HEK293 (cell line): Measurements from ENCODE around the gene FMN1.

Experiments
- ATF2 ChIP-seq: fragments of 450-650 bp; formaldehyde crosslinking; IDR thresholded peaks from 2 replicates; pipeline ENCODE4 v1.5.1; 2016; ENCODE audit warnings: missing biosample characterization, missing genetic modification characterization, low read depth
- CTCF ChIP-seq: fragments of 450-650 bp; formaldehyde crosslinking; IDR thresholded peaks from 2 replicates; pipeline ENCODE4 v1.5.1; 2016; ENCODE audit warnings: missing biosample characterization, missing genetic modification characterization
- SP2 ChIP-seq: fragments of 450-650 bp; formaldehyde crosslinking; IDR thresholded peaks from 2 replicates; pipeline ENCODE4 v1.5.1; 2016; ENCODE audit warnings: missing biosample characterization, missing genetic modification characterization
- ZBTB20 ChIP-seq: fragments of 450-650 bp; formaldehyde crosslinking; IDR thresholded peaks from 2 replicates; pipeline ENCODE4 v1.5.1; 2016; ENCODE audit warnings: missing biosample characterization, missing genetic modification characterization
- ZNF10 ChIP-seq: fragments of 450-650 bp; formaldehyde crosslinking; IDR thresholded peaks from 2 replicates; pipeline ENCODE4 v1.5.1; 2017; ENCODE audit warnings: missing biosample characterization, missing genetic modification characterization
- TF ChIP-seq, protein P1 (sequence below): fragments of 450-650 bp; formaldehyde crosslinking; IDR thresholded peaks from 2 replicates; pipeline ENCODE4 v1.5.1; 2016; ENCODE audit warnings: missing biosample characterization, missing genetic modification characterization
- TF ChIP-seq, protein P2 (sequence below): fragments of 450-650 bp; formaldehyde crosslinking; IDR thresholded peaks from 2 replicates; pipeline ENCODE4 v1.5.1; 2017; ENCODE audit warnings: missing biosample characterization, mild to moderate bottlenecking, missing genetic modification characterization, moderate library complexity
- TF ChIP-seq, protein P3 (sequence below): fragments of 450-650 bp; formaldehyde crosslinking; IDR thresholded peaks from 2 replicates; pipeline ENCODE4 v1.5.1; 2016; ENCODE audit warnings: missing biosample characterization, missing genetic modification characterization
- TF ChIP-seq, protein P4 (sequence below): fragments of 450-650 bp; formaldehyde crosslinking; IDR thresholded peaks from 2 replicates; pipeline ENCODE4 v1.5.1; 2016; ENCODE audit warnings: missing biosample characterization, missing genetic modification characterization

DNA sequence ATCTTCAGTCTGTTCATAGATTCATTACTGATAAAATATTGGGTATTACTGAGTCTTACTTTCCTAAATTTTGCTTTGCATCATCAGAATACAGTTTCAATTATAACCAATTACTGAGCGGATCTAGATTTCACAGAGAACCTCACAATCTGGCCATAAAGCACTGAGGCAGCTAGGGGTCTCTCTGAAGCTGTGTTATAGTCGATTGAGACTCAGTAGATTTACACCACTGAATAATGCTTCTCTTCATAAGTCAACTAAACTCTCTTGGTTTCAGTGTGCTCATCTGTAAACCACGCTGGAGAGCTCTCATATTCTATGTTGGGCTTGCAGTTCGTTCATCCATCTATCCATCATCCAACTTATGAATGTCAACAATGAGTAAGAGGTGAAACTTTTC, 296.1 kb downstream of the FMN1 start:
- no peak for TF ChIP-seq CTCF
- TF ChIP-seq, protein P1, sequence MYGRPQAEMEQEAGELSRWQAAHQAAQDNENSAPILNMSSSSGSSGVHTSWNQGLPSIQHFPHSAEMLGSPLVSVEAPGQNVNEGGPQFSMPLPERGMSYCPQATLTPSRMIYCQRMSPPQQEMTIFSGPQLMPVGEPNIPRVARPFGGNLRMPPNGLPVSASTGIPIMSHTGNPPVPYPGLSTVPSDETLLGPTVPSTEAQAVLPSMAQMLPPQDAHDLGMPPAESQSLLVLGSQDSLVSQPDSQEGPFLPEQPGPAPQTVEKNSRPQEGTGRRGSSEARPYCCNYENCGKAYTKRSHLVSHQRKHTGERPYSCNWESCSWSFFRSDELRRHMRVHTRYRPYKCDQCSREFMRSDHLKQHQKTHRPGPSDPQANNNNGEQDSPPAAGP (tag by site-specific recombination): no peak
- TF ChIP-seq, protein P2, sequence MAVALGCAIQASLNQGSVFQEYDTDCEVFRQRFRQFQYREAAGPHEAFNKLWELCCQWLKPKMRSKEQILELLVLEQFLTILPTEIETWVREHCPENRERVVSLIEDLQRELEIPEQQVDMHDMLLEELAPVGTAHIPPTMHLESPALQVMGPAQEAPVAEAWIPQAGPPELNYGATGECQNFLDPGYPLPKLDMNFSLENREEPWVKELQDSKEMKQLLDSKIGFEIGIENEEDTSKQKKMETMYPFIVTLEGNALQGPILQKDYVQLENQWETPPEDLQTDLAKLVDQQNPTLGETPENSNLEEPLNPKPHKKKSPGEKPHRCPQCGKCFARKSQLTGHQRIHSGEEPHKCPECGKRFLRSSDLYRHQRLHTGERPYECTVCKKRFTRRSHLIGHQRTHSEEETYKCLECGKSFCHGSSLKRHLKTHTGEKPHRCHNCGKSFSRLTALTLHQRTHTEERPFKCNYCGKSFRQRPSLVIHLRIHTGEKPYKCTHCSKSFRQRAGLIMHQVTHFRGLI (tag by site-specific recombination): no peak
- TF ChIP-seq, protein P3, sequence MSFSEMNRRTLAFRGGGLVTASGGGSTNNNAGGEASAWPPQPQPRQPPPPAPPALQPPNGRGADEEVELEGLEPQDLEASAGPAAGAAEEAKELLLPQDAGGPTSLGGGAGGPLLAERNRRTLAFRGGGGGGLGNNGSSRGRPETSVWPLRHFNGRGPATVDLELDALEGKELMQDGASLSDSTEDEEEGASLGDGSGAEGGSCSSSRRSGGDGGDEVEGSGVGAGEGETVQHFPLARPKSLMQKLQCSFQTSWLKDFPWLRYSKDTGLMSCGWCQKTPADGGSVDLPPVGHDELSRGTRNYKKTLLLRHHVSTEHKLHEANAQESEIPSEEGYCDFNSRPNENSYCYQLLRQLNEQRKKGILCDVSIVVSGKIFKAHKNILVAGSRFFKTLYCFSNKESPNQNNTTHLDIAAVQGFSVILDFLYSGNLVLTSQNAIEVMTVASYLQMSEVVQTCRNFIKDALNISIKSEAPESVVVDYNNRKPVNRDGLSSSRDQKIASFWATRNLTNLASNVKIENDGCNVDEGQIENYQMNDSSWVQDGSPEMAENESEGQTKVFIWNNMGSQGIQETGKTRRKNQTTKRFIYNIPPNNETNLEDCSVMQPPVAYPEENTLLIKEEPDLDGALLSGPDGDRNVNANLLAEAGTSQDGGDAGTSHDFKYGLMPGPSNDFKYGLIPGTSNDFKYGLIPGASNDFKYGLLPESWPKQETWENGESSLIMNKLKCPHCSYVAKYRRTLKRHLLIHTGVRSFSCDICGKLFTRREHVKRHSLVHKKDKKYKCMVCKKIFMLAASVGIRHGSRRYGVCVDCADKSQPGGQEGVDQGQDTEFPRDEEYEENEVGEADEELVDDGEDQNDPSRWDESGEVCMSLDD (tag by site-specific recombination): no peak
- TF ChIP-seq, protein P4, sequence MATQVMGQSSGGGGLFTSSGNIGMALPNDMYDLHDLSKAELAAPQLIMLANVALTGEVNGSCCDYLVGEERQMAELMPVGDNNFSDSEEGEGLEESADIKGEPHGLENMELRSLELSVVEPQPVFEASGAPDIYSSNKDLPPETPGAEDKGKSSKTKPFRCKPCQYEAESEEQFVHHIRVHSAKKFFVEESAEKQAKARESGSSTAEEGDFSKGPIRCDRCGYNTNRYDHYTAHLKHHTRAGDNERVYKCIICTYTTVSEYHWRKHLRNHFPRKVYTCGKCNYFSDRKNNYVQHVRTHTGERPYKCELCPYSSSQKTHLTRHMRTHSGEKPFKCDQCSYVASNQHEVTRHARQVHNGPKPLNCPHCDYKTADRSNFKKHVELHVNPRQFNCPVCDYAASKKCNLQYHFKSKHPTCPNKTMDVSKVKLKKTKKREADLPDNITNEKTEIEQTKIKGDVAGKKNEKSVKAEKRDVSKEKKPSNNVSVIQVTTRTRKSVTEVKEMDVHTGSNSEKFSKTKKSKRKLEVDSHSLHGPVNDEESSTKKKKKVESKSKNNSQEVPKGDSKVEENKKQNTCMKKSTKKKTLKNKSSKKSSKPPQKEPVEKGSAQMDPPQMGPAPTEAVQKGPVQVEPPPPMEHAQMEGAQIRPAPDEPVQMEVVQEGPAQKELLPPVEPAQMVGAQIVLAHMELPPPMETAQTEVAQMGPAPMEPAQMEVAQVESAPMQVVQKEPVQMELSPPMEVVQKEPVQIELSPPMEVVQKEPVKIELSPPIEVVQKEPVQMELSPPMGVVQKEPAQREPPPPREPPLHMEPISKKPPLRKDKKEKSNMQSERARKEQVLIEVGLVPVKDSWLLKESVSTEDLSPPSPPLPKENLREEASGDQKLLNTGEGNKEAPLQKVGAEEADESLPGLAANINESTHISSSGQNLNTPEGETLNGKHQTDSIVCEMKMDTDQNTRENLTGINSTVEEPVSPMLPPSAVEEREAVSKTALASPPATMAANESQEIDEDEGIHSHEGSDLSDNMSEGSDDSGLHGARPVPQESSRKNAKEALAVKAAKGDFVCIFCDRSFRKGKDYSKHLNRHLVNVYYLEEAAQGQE: no peak
- TF ChIP-seq SP2 (tag by site-specific recombination): no peak
- no peak for TF ChIP-seq ZNF10 (tag by site-specific recombination)
- TF ChIP-seq ZBTB20 (tag by site-specific recombination): no peak
- TF ChIP-seq ATF2 (tag by site-specific recombination): no peak
